ENCODE data around the gene ATP5F1E. TPM values are rescaled to one million over a fixed set of nuclear protein-coding genes. Genes with fewer than 3 reads are reported as not detected.

Gene ATP5F1E
- total and polyA plus RNA-seq, 2 of the 4 experiments (the other 2 are of a cell fraction), result 3.8 to 34.5 TPM

DNA sequence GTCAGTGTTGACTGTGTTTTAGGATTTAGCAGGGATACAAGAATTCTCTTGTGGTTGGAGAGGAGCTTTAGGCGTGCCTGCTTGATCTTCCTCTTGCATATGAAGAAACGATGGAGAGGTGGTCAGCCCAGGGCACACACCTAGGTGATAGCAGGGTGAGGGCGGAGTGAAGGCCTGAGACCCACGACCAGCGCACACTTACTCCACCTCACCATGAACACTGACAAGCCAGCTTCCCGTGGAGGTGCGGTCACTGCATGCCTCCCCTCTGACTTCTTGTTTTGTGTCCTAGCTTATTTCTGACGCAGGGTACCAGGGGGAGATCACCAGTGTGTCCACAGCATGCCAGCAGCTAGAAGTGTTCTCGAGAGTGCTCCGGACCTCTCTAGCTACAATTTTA, 42.9 kb downstream of the ATP5F1E start:
- no peak overlapping the region for H3K18ac ChIP-seq (ENCODE audit: low read depth, low read length)
- H4K91ac ChIP-seq (ENCODE audit: insufficient read depth, low read depth, low read length), result no peak overlapping the region
- no peak overlapping the region for H3K4me2 ChIP-seq (ENCODE audit: low read depth, low read length)
- no peak overlapping the region for H3K4ac ChIP-seq (ENCODE audit: low read depth, low read length)
- DNase-seq (no peak), ATAC-seq (ENCODE audit: low read depth) (no peak)
- dilution Hi-C loops (cut with HindIII; ENCODE audit: low sequenced_read_pairs, unreplicated experiment), result no loop called here
- H2AK9ac ChIP-seq (replicated peaks; ENCODE audit: low read depth, low read length, poor library complexity), result no peak overlapping the region
- peaks cover 27% of the 10 kb centered on the region for H4K20me1 ChIP-seq (ENCODE audit: insufficient read depth, low read length)
- no peaks in the 10 kb centered on the region for H3K27me3 ChIP-seq (ENCODE audit: control insufficient read depth, insufficient read depth, low read length)
- no peak overlapping the region for H3K27ac ChIP-seq (ENCODE audit: insufficient read depth, low read length)
- ChIA-PET POLR2A (ENCODE audit: unreplicated experiment) (no interaction called here), CTCF (interaction anchor here (0.6 kb wide), 1 partner anchor 113 kb away, joined by 4 read pairs; no protein-coding TSS in a partner anchor)
- H3K14ac ChIP-seq (replicated peaks; ENCODE audit: low read depth, low read length), result no peak overlapping the region
- no peak for TF ChIP-seq CEBPB (IDR thresholded peaks at IDR 0.05; ENCODE audit: low read depth, low read length)
- TF ChIP-seq, protein P1, sequence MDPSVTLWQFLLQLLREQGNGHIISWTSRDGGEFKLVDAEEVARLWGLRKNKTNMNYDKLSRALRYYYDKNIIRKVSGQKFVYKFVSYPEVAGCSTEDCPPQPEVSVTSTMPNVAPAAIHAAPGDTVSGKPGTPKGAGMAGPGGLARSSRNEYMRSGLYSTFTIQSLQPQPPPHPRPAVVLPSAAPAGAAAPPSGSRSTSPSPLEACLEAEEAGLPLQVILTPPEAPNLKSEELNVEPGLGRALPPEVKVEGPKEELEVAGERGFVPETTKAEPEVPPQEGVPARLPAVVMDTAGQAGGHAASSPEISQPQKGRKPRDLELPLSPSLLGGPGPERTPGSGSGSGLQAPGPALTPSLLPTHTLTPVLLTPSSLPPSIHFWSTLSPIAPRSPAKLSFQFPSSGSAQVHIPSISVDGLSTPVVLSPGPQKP (IDR thresholded peaks at IDR 0.05; ENCODE audit: borderline replicate concordance, low read depth, low read length), result no peak
- TF ChIP-seq, protein P2, sequence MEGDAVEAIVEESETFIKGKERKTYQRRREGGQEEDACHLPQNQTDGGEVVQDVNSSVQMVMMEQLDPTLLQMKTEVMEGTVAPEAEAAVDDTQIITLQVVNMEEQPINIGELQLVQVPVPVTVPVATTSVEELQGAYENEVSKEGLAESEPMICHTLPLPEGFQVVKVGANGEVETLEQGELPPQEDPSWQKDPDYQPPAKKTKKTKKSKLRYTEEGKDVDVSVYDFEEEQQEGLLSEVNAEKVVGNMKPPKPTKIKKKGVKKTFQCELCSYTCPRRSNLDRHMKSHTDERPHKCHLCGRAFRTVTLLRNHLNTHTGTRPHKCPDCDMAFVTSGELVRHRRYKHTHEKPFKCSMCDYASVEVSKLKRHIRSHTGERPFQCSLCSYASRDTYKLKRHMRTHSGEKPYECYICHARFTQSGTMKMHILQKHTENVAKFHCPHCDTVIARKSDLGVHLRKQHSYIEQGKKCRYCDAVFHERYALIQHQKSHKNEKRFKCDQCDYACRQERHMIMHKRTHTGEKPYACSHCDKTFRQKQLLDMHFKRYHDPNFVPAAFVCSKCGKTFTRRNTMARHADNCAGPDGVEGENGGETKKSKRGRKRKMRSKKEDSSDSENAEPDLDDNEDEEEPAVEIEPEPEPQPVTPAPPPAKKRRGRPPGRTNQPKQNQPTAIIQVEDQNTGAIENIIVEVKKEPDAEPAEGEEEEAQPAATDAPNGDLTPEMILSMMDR (conservative IDR thresholded peaks at IDR 0.05; ENCODE audit: low read depth, low read length), result no peak
- TF ChIP-seq RAD21 (IDR thresholded peaks at IDR 0.05; ENCODE audit: low read length), result no peak
- no peak for TF ChIP-seq POLR2A (IDR thresholded peaks at IDR 0.05; ENCODE audit: low read depth, low read length)
- no peak for TF ChIP-seq SMC3 (IDR thresholded peaks at IDR 0.05; ENCODE audit: low read depth, low read length)
- no peak for TF ChIP-seq RFX5 (IDR thresholded peaks at IDR 0.05; ENCODE audit: low read depth, low read length)
- no peak for TF ChIP-seq MAZ (IDR thresholded peaks at IDR 0.05; ENCODE audit: borderline replicate concordance, low read depth, low read length)
- no peak overlapping the region for H3K23ac ChIP-seq (ENCODE audit: low read depth, low read length)
- no peak overlapping the region for H2BK15ac ChIP-seq (ENCODE audit: low read depth, low read length)
- intact Hi-C loops (cut with micrococcal nuclease), result loop anchor here (5.0 kb wide), 1 partner anchor 38 kb away; no protein-coding TSS in a partner anchor
- H2BK20ac ChIP-seq (ENCODE audit: low read depth, low read length), result no peak overlapping the region
- H2BK120ac ChIP-seq (ENCODE audit: low read depth, low read length), result no peak overlapping the region
- H3K4me1 ChIP-seq (ENCODE audit: control insufficient read depth, insufficient read depth, low read length), result peaks cover 6% of the 10 kb centered on the region; the same call in 1 of the 2 replicates
- no peak overlapping the region for H4K8ac ChIP-seq (ENCODE audit: low read depth in 2 of 2, low read length in 2 of 2)
- H3K56ac ChIP-seq (ENCODE audit: extremely low read depth, insufficient read depth, low read length), result no peak overlapping the region
- H2BK5ac ChIP-seq (ENCODE audit: low read depth, low read length, poor library complexity, severe bottlenecking), result no peak overlapping the region
- no peaks in the 10 kb centered on the region for H3K9me3 ChIP-seq (ENCODE audit: control insufficient read depth, insufficient read depth, low read length)
- H2AK5ac ChIP-seq (ENCODE audit: low read depth, low read length), result no peak overlapping the region
- H3K4me3 ChIP-seq (ENCODE audit: insufficient read depth, low read depth, low read length), result no peak overlapping the region
- H3K9me1 ChIP-seq (ENCODE audit: insufficient read depth, low read length), result peaks cover 23% of the 10 kb centered on the region
- peaks cover 56% of the 10 kb centered on the region for H3K36me3 ChIP-seq (ENCODE audit: control insufficient read depth, insufficient read depth, low read length)
- in situ Hi-C loops (cut with MboI; ENCODE audit: low sequenced_read_pairs), result no loop called here
- 95% methylated on average over 4 of the region's 10 CpGs; no CpG with 5 or more reads in 1 of the 2 experiments for WGBS, 2 experiments (ENCODE audit: extremely low coverage in 2 of 2, insufficient read length in 1 of 2)
- no TSS peak for BruUV-seq (replicated peaks)
- peaks cover 26 to 66% of the 10 kb centered on the region in 2 experiments for H3K79me1 ChIP-seq (ENCODE audit: low read depth in 1 of 2, low read length in 2 of 2)
- no peak overlapping the region for H2AFZ ChIP-seq (replicated peaks; ENCODE audit: low read length, poor library complexity)
- no peak overlapping the region for H3K9ac ChIP-seq (ENCODE audit: low read depth, low read length)
- H4K5ac ChIP-seq (ENCODE audit: low read depth, low read length), result no peak overlapping the region
